ENCODE results near the gene FRMD4A. TPM values are rescaled to one million over a fixed set of nuclear protein-coding genes. Genes with fewer than 3 reads are reported as not detected.

The FRMD4A gene
- total and polyA plus RNA-seq, 2 of the 4 experiments (the other 2 are of a cell fraction) = 30.3 to 68.8 TPM

DNA sequence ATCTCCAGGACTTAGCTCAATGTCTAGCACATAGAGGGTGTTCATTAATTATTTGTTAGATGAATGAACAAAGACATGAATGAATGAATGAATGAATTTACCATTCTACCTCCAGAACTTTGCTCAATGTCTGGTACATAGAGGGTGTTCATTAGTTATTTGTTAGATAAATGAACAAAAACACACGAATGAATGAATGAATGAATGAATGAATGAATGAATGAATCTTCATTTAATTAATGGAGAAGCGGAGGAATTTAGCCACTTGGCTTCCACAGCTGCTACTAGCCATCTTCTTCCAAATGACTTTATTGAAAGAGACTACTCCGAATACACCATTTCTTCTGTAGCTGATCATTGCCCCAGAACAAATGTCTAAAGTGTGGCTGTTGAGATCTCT is 368.9 kb downstream of the FRMD4A start:
- Histone ChIP-seq H3K4me3 (ENCODE audit: insufficient read depth, low read depth, low read length) (no peak overlapping the region), H2BK5ac (ENCODE audit: low read depth, low read length, poor library complexity, severe bottlenecking) (peak overlapping the region; percentile 90), H4K91ac (ENCODE audit: insufficient read depth, low read depth, low read length) (no peak overlapping the region), H3K14ac (replicated peaks; ENCODE audit: low read depth, low read length) (0 out of 2 replicates have a peak overlapping the region, but pooled peaks have one; percentile 17), H3K4me1 (ENCODE audit: control insufficient read depth, insufficient read depth, low read length) (peaks cover 14% of the 10 kb centered on the region), H3K9me3 (ENCODE audit: control insufficient read depth, insufficient read depth, low read length) (no peaks in the 10 kb centered on the region), H3K9me1 (ENCODE audit: insufficient read depth, low read length) (peaks cover 12% of the 10 kb centered on the region), H4K5ac (ENCODE audit: low read depth, low read length) (no peak overlapping the region), H2BK15ac (ENCODE audit: low read depth, low read length) (0 out of 3 replicates have a peak overlapping the region, but pooled peaks have one; percentile 16), H3K36me3 (ENCODE audit: control insufficient read depth, insufficient read depth, low read length) (no peaks in the 10 kb centered on the region), H3K18ac (ENCODE audit: low read depth, low read length) (peak overlapping the region; percentile 80; the same call in 1 of the 2 replicates), H3K79me1 (ENCODE audit: low read depth in 1 of 2, low read length in 2 of 2) (peaks cover 0 to 5% of the 10 kb centered on the region in 2 experiments; a peak in 1 of 4 replicates), H2AK5ac (ENCODE audit: low read depth, low read length) (no peak overlapping the region), H2AFZ (replicated peaks; ENCODE audit: low read length, poor library complexity) (no peak overlapping the region), H2BK20ac (ENCODE audit: low read depth, low read length) (peak overlapping the region; percentile 65; the same call in 1 of the 2 replicates), H3K9ac (ENCODE audit: low read depth, low read length) (no peak overlapping the region), H3K27me3 (ENCODE audit: control insufficient read depth, insufficient read depth, low read length) (no peaks in the 10 kb centered on the region), H4K20me1 (ENCODE audit: insufficient read depth, low read length) (no peaks in the 10 kb centered on the region), H3K4me2 (ENCODE audit: low read depth, low read length) (no peak overlapping the region), H2AK9ac (replicated peaks; ENCODE audit: low read depth, low read length, poor library complexity) (no peak overlapping the region), H3K56ac (ENCODE audit: extremely low read depth, insufficient read depth, low read length) (no peak overlapping the region), H3K4ac (ENCODE audit: low read depth, low read length) (no peak overlapping the region), H3K23ac (ENCODE audit: low read depth, low read length) (no peak overlapping the region), H4K8ac (ENCODE audit: low read depth in 2 of 2, low read length in 2 of 2) (no peak overlapping the region; a peak in 1 of 4 replicates), H3K27ac (ENCODE audit: insufficient read depth, low read length) (no peak overlapping the region), H2BK120ac (ENCODE audit: low read depth, low read length) (peak overlapping the region; percentile 58; the same call in 1 of the 2 replicates)
- ATAC-seq (ENCODE audit: low read depth) (no peak), DNase-seq (no peak)
- no peak for TF ChIP-seq POLR2A (IDR thresholded peaks at IDR 0.05; ENCODE audit: low read depth, low read length)
- TF ChIP-seq RAD21 (IDR thresholded peaks at IDR 0.05; ENCODE audit: low read length) = no peak
- TF ChIP-seq MAFK (IDR thresholded peaks at IDR 0.05; ENCODE audit: low read depth, low read length) = no peak
- TF ChIP-seq, protein P1, sequence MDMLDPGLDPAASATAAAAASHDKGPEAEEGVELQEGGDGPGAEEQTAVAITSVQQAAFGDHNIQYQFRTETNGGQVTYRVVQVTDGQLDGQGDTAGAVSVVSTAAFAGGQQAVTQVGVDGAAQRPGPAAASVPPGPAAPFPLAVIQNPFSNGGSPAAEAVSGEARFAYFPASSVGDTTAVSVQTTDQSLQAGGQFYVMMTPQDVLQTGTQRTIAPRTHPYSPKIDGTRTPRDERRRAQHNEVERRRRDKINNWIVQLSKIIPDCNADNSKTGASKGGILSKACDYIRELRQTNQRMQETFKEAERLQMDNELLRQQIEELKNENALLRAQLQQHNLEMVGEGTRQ (IDR thresholded peaks at IDR 0.05; ENCODE audit: low read depth, low read length) = no peak
- no peak for TF ChIP-seq SMC3 (IDR thresholded peaks at IDR 0.05; ENCODE audit: low read depth, low read length)
- TF ChIP-seq MXI1 (IDR thresholded peaks at IDR 0.05; ENCODE audit: borderline replicate concordance, low read depth, low read length) = no peak
- TF ChIP-seq NFE2L2 (IDR thresholded peaks at IDR 0.05; ENCODE audit: low read depth, low read length) = no peak
- TF ChIP-seq, protein P2, sequence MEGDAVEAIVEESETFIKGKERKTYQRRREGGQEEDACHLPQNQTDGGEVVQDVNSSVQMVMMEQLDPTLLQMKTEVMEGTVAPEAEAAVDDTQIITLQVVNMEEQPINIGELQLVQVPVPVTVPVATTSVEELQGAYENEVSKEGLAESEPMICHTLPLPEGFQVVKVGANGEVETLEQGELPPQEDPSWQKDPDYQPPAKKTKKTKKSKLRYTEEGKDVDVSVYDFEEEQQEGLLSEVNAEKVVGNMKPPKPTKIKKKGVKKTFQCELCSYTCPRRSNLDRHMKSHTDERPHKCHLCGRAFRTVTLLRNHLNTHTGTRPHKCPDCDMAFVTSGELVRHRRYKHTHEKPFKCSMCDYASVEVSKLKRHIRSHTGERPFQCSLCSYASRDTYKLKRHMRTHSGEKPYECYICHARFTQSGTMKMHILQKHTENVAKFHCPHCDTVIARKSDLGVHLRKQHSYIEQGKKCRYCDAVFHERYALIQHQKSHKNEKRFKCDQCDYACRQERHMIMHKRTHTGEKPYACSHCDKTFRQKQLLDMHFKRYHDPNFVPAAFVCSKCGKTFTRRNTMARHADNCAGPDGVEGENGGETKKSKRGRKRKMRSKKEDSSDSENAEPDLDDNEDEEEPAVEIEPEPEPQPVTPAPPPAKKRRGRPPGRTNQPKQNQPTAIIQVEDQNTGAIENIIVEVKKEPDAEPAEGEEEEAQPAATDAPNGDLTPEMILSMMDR (conservative IDR thresholded peaks at IDR 0.05; ENCODE audit: low read depth, low read length) = no peak
- WGBS, 2 experiments (ENCODE audit: extremely low coverage in 2 of 2, insufficient read length in 1 of 2) = no CpG with 5 or more reads among the region's 3 CpGs
- ChIA-PET POLR2A (ENCODE audit: unreplicated experiment) (no interaction called here), CTCF (interaction anchor here (1.2 kb wide), 1 partner anchor 173 kb away, joined by 3 read pairs; no protein-coding TSS in a partner anchor)
- in situ Hi-C loops (cut with MboI; ENCODE audit: low sequenced_read_pairs) = no loop called here
- dilution Hi-C loops (cut with HindIII; ENCODE audit: low sequenced_read_pairs, unreplicated experiment) = no loop called here
- intact Hi-C loops (cut with micrococcal nuclease) = no loop called here
- BruUV-seq (replicated peaks) = no TSS peak

Data from IMR-90 (cell line).